HepG2 (cell line): ENCODE measurements around the gene ATP2A3. TPM values are rescaled to one million over a fixed set of nuclear protein-coding genes. Genes with fewer than 3 reads are reported as not detected.

Experiments used
- GATAD1 ChIP-seq: IDR thresholded peaks from 2 replicates; pipeline ENCODE4 v1.6.1; 2016; ENCODE audit warnings: missing genetic modification reagents, missing compliant biosample characterization
- HNF4A ChIP-seq: sonication (generic); formaldehyde crosslinking; IDR thresholded peaks from 2 replicates; pipeline ENCODE4 v1.4.0; 2020; ENCODE audit warnings: missing genetic modification reagents
- HOXD1 ChIP-seq: sonication (generic); formaldehyde crosslinking; IDR thresholded peaks from 2 replicates; pipeline ENCODE4 v1.5.0; 2020; ENCODE audit warnings: missing genetic modification reagents
- NFE2L1 ChIP-seq: sonication (generic); formaldehyde crosslinking; IDR thresholded peaks from 2 replicates; pipeline ENCODE4 v1.4.0; 2020; ENCODE audit warnings: missing genetic modification reagents, mild to moderate bottlenecking, borderline replicate concordance
- PHB2 ChIP-seq: fragments of 450-650 bp; IDR thresholded peaks from 2 replicates; pipeline ENCODE4 v1.6.1; 2018; ENCODE audit not compliant: partially characterized antibody
- RBAK ChIP-seq: sonication (generic); formaldehyde crosslinking; IDR thresholded peaks from 2 replicates; pipeline ENCODE4 v1.5.1; 2020; ENCODE audit warnings: mild to moderate bottlenecking, missing genetic modification reagents
- TMF1 ChIP-seq: sonication (generic); formaldehyde crosslinking; IDR thresholded peaks from 2 replicates; pipeline ENCODE4 v1.8.1; 2022; ENCODE audit warnings: low read depth, missing genetic modification reagents
- ZC3H13 ChIP-seq: sonication (generic); formaldehyde crosslinking; IDR thresholded peaks from 2 replicates; pipeline ENCODE4 v1.8.1; 2023; ENCODE audit warnings: mild to moderate bottlenecking, missing genetic modification reagents, moderate library complexity
- ZFX ChIP-seq: sonication (generic); formaldehyde crosslinking; IDR thresholded peaks from 2 replicates; pipeline ENCODE4 v1.4.0; 2020; ENCODE audit warnings: mild to moderate bottlenecking, low read depth, missing genetic modification reagents, moderate library complexity
- ZMYM3 ChIP-seq: sonication (generic); formaldehyde crosslinking; IDR thresholded peaks from 2 replicates; pipeline ENCODE4 v1.5.1; 2020; ENCODE audit warnings: mild to moderate bottlenecking, missing genetic modification reagents
- ZNF251 ChIP-seq: sonication (generic); formaldehyde crosslinking; IDR thresholded peaks from 2 replicates; pipeline ENCODE4 v1.9.0; 2021; ENCODE audit warnings: mild to moderate bottlenecking, missing genetic modification reagents
- ZNF552 ChIP-seq: sonication (generic); formaldehyde crosslinking; IDR thresholded peaks from 2 replicates; pipeline ENCODE4 v1.9.0; 2022; ENCODE audit warnings: missing genetic modification reagents, mild to moderate bottlenecking, borderline replicate concordance
- ZNF660 ChIP-seq: sonication (generic); formaldehyde crosslinking; IDR thresholded peaks from 2 replicates; pipeline ENCODE4 v1.5.1; 2020; ENCODE audit warnings: mild to moderate bottlenecking, low read depth, missing genetic modification reagents, borderline replicate concordance
- ZSCAN9 ChIP-seq: IDR thresholded peaks from 2 replicates; pipeline ENCODE4 v1.6.1; 2016; ENCODE audit warnings: borderline replicate concordance
- polyA plus RNA-seq, 8 experiments: library from polyadenylated mRNA; depleted of rRNA in 3 of 8; stranded (reverse) in 7 of 8; unstranded in 1 of 8; fragments of >200 nt; fragmentation: Illumina TruSeq in 4 of 8; extraction: Trizol in 4 of 8; gene quantifications; 2 replicates each; pipeline versions ENCODE4 v1.2.1 to v1.2.3, GENCODE V29; 2011 to 2016; ENCODE audit warnings: low read depth in 4 of 8, missing spikeins in 1 of 8, mixed read lengths in 1 of 8; ENCODE audit not compliant: insufficient read depth in 1 of 8
- total RNA-seq, 5 experiments: library from RNA; depleted of rRNA; stranded (reverse); fragments of >200 nt; fragmentation: Illumina TruSeq; extraction: Trizol; gene quantifications; 2 replicates each; pipeline ENCODE4 v1.2.3, GENCODE V29; 2016; ENCODE audit warnings: low read depth in 1 of 5
- TF ChIP-seq, protein P1 (sequence below): sonication (generic); formaldehyde crosslinking; IDR thresholded peaks from 2 replicates; pipeline ENCODE4 v1.4.0; 2020; ENCODE audit warnings: missing genetic modification reagents, borderline replicate concordance
- TF ChIP-seq, protein P2 (sequence below): sonication (generic); formaldehyde crosslinking; IDR thresholded peaks from 2 replicates; pipeline ENCODE4 v1.8.0; 2023; ENCODE audit warnings: mild to moderate bottlenecking, missing genetic modification reagents
- TF ChIP-seq, protein P3 (sequence below), 2 experiments: sonication (generic) in 1 of 2; formaldehyde crosslinking in 1 of 2; IDR thresholded peaks; 2 replicates each; pipeline versions ENCODE4 v1.5.1 to v1.6.1; 2011 to 2020; ENCODE audit warnings: borderline replicate concordance in 1 of 2, low read depth in 1 of 2, low read length in 1 of 2, mild to moderate bottlenecking in 1 of 2, missing genetic modification reagents in 1 of 2, moderate library complexity in 1 of 2
- TF ChIP-seq, protein P4 (sequence below): sonication (generic); formaldehyde crosslinking; IDR thresholded peaks from 2 replicates; pipeline ENCODE4 v1.5.1; 2020; ENCODE audit warnings: missing genetic modification reagents, mild to moderate bottlenecking, borderline replicate concordance
- TF ChIP-seq, protein P5 (sequence below): sonication (generic); formaldehyde crosslinking; IDR thresholded peaks from 2 replicates; pipeline ENCODE4 v1.5.1; 2020; ENCODE audit warnings: missing genetic modification reagents, mild to moderate bottlenecking, borderline replicate concordance

Gene ATP2A3
- total and polyA plus RNA-seq, 2 of the 13 experiments (the other 11 are each of a cell fraction or from before 2014, with no cell fraction given), result 0.07 TPM; not detected in 1

DNA sequence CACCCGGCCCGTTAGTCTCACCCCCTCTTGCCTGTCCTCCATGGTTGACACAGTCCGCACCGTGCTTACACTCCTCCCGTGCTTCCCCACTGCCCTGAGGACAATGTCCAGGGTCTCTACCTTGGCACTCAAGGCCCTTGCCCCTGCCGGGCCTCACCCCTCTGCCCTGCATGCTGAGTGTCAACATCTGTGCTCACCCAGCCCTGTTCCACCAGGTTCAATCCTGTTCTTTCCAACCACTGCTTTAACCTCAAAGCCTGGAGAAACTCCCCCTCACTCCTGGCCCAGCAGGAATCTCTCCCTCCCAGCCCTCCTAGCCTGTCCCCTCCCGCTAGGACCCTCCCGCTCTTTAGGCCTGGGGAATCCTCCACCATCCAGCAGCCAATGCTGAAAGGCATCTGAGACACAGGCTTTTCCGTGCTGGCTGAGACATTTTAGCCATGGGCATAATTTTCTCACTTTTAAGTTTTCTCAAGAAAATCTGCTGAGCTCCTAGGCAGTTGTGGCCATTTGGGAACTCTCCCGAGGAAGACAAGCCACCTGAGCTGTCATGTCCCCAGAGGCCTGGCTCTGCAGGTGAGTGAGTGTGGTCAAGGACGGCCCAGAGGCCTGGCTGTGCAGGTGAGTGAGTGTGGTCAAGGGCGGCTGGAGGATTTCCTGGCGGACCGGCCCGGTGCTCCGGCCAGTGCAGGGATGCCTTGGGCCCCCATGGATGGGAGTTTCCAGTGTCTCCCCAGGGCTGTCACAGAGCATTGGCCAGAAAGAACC, 37.2 kb downstream of the ATP2A3 start (continued):
- TF ChIP-seq, protein P1, sequence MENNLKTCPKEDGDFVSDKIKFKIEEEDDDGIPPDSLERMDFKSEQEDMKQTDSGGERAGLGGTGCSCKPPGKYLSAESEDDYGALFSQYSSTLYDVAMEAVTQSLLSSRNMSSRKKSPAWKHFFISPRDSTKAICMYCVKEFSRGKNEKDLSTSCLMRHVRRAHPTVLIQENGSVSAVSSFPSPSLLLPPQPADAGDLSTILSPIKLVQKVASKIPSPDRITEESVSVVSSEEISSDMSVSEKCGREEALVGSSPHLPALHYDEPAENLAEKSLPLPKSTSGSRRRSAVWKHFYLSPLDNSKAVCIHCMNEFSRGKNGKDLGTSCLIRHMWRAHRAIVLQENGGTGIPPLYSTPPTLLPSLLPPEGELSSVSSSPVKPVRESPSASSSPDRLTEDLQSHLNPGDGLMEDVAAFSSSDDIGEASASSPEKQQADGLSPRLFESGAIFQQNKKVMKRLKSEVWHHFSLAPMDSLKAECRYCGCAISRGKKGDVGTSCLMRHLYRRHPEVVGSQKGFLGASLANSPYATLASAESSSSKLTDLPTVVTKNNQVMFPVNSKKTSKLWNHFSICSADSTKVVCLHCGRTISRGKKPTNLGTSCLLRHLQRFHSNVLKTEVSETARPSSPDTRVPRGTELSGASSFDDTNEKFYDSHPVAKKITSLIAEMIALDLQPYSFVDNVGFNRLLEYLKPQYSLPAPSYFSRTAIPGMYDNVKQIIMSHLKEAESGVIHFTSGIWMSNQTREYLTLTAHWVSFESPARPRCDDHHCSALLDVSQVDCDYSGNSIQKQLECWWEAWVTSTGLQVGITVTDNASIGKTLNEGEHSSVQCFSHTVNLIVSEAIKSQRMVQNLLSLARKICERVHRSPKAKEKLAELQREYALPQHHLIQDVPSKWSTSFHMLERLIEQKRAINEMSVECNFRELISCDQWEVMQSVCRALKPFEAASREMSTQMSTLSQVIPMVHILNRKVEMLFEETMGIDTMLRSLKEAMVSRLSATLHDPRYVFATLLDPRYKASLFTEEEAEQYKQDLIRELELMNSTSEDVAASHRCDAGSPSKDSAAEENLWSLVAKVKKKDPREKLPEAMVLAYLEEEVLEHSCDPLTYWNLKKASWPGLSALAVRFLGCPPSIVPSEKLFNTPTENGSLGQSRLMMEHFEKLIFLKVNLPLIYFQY (CRISPR knock-in tag), result no peak
- TF ChIP-seq, protein P2, sequence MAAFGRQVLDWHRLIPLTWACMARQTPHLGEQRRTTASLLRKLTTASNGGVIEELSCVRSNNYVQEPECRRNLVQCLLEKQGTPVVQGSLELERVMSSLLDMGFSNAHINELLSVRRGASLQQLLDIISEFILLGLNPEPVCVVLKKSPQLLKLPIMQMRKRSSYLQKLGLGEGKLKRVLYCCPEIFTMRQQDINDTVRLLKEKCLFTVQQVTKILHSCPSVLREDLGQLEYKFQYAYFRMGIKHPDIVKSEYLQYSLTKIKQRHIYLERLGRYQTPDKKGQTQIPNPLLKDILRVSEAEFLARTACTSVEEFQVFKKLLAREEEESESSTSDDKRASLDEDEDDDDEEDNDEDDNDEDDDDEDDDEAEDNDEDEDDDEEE, result no peak
- TF ChIP-seq RBAK (CRISPR knock-in tag), result no peak
- TF ChIP-seq, protein P3, sequence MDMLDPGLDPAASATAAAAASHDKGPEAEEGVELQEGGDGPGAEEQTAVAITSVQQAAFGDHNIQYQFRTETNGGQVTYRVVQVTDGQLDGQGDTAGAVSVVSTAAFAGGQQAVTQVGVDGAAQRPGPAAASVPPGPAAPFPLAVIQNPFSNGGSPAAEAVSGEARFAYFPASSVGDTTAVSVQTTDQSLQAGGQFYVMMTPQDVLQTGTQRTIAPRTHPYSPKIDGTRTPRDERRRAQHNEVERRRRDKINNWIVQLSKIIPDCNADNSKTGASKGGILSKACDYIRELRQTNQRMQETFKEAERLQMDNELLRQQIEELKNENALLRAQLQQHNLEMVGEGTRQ (IDR thresholded peaks at IDR 0.05; ENCODE audit: low read depth, low read length), result no peak
- TF ChIP-seq, protein P3 (CRISPR knock-in tag; IDR thresholded peaks at IDR 0.05; ENCODE audit: borderline replicate concordance), result no peak
- no peak for TF ChIP-seq ZC3H13 (CRISPR knock-in tag)
- peak; percentile 77 for TF ChIP-seq HNF4A (CRISPR knock-in tag)
- TF ChIP-seq, protein P4, sequence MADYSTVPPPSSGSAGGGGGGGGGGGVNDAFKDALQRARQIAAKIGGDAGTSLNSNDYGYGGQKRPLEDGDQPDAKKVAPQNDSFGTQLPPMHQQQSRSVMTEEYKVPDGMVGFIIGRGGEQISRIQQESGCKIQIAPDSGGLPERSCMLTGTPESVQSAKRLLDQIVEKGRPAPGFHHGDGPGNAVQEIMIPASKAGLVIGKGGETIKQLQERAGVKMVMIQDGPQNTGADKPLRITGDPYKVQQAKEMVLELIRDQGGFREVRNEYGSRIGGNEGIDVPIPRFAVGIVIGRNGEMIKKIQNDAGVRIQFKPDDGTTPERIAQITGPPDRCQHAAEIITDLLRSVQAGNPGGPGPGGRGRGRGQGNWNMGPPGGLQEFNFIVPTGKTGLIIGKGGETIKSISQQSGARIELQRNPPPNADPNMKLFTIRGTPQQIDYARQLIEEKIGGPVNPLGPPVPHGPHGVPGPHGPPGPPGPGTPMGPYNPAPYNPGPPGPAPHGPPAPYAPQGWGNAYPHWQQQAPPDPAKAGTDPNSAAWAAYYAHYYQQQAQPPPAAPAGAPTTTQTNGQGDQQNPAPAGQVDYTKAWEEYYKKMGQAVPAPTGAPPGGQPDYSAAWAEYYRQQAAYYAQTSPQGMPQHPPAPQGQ (CRISPR knock-in tag), result no peak
- TF ChIP-seq HOXD1 (CRISPR knock-in tag), result no peak
- no peak for TF ChIP-seq ZNF660 (CRISPR knock-in tag)
- TF ChIP-seq ZNF552 (CRISPR knock-in tag), result no peak
- TF ChIP-seq ZFX (CRISPR knock-in tag), result peak; percentile 54; the same call in 1 of the 2 replicates
- no peak for TF ChIP-seq NFE2L1 (CRISPR knock-in tag)
- TF ChIP-seq PHB2, result no peak
- TF ChIP-seq ZSCAN9 (CRISPR knock-in tag), result no peak
- TF ChIP-seq ZMYM3 (CRISPR knock-in tag), result peak; percentile 75
- TF ChIP-seq, protein P5, sequence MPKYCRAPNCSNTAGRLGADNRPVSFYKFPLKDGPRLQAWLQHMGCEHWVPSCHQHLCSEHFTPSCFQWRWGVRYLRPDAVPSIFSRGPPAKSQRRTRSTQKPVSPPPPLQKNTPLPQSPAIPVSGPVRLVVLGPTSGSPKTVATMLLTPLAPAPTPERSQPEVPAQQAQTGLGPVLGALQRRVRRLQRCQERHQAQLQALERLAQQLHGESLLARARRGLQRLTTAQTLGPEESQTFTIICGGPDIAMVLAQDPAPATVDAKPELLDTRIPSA, result no peak
- TF ChIP-seq TMF1 (CRISPR knock-in tag), result no peak
- no peak for TF ChIP-seq ZNF251 (CRISPR knock-in tag)
- no peak for TF ChIP-seq GATAD1 (CRISPR knock-in tag)
